ENCODE data around the gene SPON1.
"Not testable (repeated sequence)": the region's sequence is repeated elsewhere in the genome, so short reads cannot be mapped to it uniquely, and the experiment has no call there.

SPON1 gene

GRCh38 chr11:14042686-14043465 is 80.4 kb downstream of the SPON1 start:
- DNase-seq = no peak

- DNase-seq = no peak
Measured at GRCh38 chr11:14044916-14045315, 82.4 kb downstream of the SPON1 start.

DNA sequence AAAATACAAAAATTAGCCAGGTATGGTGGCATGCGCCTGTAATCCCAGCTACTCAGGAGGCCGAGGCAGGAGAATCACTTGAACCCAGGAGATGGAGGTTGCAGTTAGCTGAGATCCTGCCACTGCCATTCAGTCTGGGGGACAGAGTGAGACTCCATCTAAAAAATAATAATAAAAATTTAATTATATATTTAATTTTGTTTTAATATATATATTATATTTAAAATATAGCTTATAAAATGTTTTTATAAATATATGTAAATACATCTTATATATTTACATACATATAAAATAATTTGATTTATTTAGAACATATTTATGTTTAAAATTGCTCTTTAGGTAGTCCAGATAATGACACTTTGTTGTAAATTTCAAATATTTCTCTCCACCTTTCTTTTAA is 82.9 kb downstream of the SPON1 start:
- DNase-seq = no peak

DNA sequence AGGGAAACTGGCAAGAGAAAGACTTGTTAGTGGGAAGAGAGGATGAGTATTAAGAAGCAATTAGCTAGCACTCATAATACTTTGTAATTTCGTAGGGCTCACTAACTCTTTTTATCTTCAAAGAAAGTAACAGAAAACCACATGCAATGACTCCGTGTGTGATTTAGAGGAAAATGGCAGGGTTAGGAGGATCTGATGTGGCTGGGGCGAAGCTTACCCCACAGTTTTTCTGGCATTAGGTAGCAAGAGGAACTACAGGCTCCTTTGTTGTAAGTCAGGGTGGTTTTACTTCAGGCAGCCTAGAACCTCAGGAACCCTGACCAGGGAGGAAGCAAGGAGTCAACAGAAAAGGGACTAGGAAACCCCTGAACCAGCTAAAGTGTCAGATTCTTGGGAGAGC is 89.7 kb downstream of the SPON1 start:
- DNase-seq = no peak

DNA sequence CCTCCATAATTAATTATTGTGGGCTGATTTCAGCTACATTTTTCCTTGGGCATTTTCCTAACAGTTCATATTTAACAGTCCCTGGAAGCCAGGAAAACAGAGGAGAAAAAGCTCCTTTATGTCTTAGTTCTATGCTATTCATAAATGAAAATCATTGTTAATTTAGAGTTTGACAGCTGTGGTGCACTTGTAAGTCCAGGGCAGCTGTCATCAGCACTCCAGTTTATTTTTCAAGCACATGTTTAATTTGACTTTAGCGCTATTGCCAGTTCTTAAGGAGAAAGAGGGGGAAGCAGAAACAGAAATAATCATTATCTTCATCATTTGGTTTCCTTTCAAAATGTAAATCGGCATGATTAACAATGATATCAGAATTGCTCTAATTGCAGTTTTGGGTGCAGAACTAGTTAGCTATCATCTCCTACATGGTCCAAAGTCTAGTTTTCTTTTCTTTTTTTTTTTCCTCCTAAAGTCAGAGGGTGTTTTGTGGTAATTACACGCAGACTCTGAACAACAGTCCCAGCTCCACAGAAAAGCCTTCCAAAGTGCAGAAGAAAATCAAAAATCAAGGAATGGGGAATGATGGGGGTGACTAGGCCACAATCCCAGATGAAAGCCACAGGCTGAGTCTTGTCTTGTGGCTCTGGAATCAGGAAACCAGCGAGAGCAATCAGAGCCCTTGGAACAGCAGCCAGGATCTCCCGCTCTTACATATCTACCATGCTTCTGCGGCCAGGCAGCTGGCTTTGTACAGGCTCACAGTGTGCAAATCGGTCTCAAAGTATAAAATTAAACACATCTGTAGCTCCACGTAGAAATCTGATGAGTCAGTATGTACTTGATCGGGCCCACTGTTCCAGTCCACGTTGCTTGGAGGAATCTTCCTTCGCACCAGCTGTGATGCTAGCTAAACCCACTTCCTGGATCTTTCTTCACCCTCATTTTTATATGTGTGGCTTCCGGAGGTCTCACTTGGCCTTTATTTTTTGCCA is 91.9 kb downstream of the SPON1 start:
- DNase-seq = no peak

GRCh38 chr11:14055936-14056335 is 93.4 kb downstream of the SPON1 start:
- DNase-seq = no peak

- no peak for DNase-seq
Measured at GRCh38 chr11:14058061-14058460, 95.5 kb downstream of the SPON1 start.

DNA sequence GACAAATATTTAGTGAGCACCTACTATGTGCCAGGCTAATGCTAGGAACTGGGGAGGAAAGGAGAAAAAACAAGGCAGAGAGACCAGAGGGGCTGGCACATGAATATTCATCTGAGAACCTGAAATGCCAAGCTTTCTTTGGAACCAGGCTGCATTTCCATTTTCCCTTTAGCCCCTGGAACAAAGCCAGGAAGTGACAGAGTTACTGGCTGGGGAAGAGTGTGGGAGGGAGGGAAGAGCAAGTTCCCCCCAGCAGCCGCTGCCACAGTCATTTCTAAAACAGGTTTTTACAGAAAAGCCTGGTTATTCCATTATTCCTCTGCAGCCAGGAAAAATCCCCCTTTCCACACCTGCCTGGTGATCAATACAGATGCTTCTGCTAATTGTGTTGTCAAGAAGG is 97.0 kb downstream of the SPON1 start:
- no peak for DNase-seq

- no peak for DNase-seq
Measured at GRCh38 chr11:14061721-14062120, 99.2 kb downstream of the SPON1 start.

DNA sequence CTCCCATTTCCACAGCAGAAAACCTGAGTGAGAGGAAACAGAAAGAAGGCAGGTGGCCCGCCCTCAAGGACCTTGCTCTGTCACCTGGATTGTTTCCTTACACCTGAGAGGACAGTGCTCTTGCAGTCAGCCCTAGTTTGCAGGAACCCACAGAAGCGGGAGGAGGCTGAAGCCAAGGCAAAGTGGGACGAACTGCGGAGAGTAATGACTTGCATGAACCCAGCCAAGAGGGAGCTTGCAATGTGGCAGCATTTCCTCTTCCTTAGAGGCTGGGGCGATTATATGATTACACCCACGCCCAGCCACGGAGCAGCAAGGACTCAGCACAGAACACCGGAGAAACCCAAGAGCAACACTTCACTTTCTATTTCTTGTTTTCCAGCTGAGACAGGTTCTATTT is 102.6 kb downstream of the SPON1 start:
- no peak for DNase-seq

- no peak for DNase-seq
Measured at GRCh38 chr11:14065681-14066080, 103.2 kb downstream of the SPON1 start.

GRCh38 chr11:14067686-14068085 is 105.2 kb downstream of the SPON1 start:
- DNase-seq = no peak

GRCh38 chr11:14070896-14071295 is 108.4 kb downstream of the SPON1 start:
- no peak for DNase-seq

DNA sequence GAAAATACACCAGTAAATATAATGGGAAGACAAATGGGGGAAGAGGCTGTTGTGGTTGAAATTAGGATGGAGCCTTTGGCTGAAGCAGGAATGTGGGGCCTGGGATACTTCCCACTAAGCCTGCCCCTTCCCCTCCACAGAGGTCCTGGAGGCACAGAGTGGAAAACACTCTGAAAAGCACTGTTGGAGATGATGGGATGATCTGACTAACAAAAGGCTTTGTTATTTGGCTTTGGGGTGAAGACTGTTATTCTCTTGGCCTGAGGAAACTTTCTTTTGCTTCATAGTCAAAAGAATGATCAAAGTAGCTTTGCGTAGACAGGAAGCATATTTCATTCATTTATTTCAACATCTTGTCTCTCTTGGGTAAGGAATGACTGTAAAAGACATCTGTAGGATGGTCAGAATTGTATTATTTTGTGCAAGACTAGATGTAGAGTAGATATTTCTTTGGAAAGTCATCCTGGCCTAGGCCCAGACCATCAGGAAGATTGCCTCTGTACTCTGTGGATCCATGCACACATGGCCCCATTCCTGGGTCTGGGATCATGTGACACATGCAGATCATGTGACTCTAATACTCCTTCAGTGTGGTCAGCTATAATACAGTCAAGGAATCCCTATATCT is 111.4 kb downstream of the SPON1 start:
- no peak for DNase-seq

DNA sequence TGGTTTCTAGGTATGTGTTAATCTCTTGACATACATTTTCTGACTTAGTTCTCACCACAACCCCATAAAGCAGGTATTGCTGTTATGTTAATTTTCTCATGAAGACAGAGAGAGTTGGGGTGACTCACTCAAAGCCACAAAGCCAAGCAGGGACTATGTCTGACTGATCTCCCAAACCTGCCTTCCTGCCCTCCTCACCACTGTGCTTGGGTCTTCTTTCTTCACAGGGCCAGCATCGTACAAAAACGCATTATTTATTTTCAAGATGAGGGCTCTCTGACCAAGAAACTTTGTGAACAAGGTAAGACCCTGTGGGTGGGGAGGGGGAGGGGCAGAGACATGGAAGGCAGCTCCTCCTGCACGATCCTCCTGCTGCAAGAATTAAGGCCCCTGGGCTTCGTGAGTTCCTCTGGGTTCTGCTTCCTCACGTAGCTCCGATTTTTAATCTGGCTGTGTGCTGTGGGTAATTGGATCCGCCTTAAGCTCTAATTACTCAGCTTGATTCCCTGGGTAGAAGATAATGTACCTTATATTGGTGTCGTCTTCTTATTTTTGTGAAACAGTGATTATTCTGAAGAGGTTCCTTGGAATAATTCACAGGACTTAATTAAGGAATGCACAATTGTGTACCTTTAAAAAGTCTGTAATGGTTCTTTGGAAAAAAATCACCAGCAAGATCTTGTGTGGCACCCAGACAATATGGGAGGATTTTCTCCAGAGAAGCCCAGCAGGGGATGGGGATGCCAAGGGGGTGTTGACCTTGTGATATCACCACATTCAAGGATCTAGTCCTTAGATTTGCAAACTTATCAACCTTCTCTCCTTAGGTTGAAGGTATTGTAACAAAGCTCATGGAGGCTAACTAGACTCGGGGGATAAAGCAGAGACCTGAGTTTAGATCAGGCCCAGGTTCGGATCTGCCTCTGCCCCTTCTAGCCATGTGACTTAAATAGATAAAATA is 112.9 kb downstream of the SPON1 start:
- no peak for DNase-seq

DNA sequence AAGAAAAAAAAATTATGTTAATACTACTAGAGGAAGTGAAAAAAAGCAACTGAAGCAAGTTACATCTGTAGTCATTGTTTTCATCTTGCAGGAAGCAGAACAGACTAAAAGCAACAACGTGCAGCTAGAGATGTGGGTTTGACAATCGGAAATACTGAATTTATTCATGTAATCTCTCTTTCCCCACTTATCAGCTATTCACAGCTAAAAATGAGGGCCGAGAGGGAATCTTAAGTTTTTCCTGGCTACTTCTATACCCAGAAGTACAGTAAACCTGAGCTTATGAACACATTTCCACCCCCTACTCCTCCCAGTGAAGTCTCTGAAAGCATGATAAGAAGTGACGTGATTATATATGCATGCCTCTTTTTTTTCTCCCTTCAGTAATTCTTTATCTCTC is 116.5 kb downstream of the SPON1 start:
- DNase-seq = no peak

DNA sequence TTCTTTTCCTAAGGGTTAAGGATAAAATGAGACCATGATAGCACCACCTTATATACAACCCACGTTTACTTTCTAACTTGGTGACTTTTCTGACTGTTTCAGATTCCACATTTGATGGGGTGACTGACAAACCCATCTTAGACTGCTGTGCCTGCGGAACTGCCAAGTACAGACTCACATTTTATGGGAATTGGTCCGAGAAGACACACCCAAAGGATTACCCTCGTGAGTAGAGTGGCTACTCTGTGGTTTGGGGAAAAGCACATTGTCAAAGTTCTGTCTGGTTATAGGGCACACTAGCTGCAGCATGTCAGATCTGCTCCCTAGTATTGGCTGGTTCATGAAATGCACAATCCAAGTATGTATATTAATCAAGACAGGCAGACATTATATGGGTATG is 117.3 kb downstream of the SPON1 start:
- no peak for DNase-seq

DNA sequence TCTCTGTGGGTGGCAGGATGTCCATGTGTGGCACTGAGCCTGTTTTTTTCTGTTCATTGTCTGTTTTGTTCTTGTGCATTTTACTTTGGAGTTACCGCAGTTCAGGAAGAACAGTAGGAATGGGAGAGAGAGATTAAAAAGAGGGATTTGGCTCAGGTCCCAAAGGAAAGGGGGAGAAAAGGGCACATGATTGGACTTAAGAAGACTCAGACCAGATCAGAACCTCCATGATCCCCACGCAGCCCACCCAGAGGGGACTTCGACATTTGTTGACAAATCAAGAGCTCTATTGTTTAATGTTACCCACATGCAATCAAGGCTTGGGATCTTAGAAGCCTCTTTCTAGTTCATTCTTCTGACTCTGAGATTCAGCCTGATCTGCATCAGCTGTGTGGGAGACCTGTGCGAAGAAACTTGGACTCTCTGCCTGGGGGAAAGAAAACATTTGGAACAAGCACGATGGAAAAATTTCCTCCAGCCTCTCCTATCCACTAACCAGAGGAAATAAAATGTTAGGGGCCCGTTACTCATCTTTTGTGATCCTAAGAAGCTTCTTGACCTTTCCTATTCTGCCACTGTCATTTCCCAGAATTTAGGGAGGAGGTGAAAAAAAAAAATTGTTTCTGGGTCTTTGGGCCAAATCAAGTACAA is 119.2 kb downstream of the SPON1 start:
- no peak for DNase-seq

- no peak for DNase-seq
Measured at GRCh38 chr11:14082338-14082737, 119.8 kb downstream of the SPON1 start.

DNA sequence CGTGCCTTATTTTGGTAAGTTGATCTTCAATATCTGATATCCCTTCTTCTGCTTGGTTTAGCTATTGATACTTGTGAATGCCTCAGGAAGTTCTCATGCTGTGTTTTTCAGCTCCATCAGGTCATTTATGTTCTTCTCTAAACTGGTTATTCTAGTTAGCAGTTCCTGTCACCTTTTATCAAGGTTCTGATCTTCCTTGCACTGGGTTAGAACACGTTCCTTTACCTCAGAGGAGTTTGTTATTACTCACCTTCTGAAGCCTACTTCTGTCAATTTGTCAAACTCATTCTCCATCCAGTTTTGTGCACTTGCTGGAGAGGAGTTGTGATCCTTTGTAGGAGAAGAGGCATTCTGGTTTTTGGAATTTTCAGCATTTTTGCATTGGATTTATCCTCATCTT is 126.3 kb downstream of the SPON1 start:
- not testable (repeated sequence) for DNase-seq

GRCh38 chr11:14089690-14090462 is 127.4 kb downstream of the SPON1 start:
- no peak for DNase-seq
